Keratinocyte (primary cell): Measurements from ENCODE around the gene EFTUD2.

Experiments used
- EZH2 ChIP-seq: IDR thresholded peaks from one replicate; pipeline ENCODE4 v1.6.1; 2012; ENCODE audit warnings: inconsistent platforms, mild to moderate bottlenecking, low read length, moderate library complexity
- TF ChIP-seq, protein P1 (sequence below), 3 experiments: IDR thresholded peaks in 1 of 3; conservative IDR thresholded peaks in 1 of 3; optimal IDR thresholded peaks in 1 of 3; 2 replicates in 2 of 3; 3 replicates in 1 of 3; pipeline versions ENCODE3 to v1.5.1; 2011; ENCODE audit warnings: low read length in 3 of 3, mild to moderate bottlenecking in 3 of 3, moderate library complexity in 2 of 3, control low read depth in 1 of 3, inconsistent platforms in 1 of 3; ENCODE audit not compliant: insufficient read depth in 2 of 3; ENCODE audit errors: extremely low read depth in 1 of 3

- TF ChIP-seq, protein P1, sequence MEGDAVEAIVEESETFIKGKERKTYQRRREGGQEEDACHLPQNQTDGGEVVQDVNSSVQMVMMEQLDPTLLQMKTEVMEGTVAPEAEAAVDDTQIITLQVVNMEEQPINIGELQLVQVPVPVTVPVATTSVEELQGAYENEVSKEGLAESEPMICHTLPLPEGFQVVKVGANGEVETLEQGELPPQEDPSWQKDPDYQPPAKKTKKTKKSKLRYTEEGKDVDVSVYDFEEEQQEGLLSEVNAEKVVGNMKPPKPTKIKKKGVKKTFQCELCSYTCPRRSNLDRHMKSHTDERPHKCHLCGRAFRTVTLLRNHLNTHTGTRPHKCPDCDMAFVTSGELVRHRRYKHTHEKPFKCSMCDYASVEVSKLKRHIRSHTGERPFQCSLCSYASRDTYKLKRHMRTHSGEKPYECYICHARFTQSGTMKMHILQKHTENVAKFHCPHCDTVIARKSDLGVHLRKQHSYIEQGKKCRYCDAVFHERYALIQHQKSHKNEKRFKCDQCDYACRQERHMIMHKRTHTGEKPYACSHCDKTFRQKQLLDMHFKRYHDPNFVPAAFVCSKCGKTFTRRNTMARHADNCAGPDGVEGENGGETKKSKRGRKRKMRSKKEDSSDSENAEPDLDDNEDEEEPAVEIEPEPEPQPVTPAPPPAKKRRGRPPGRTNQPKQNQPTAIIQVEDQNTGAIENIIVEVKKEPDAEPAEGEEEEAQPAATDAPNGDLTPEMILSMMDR (optimal IDR thresholded peaks at IDR 0.05 in 1 of 3, IDR thresholded peaks at IDR 0.05 in 1 of 3, conservative IDR thresholded peaks at IDR 0.05 in 1 of 3; ENCODE audit: extremely low read depth in 1 of 3, insufficient read depth in 2 of 3, low read length in 3 of 3): no peak
- TF ChIP-seq EZH2: no peak
Observed at GRCh38 chr17:44863061-44863918, 36.0 kb downstream of the EFTUD2 start.
